HG02571 (cell line): ENCODE data around the gene PPT2.
"Not testable (repeated sequence)": the region's sequence is repeated elsewhere in the genome, so short reads cannot be mapped to it uniquely, and the experiment has no call there.

Source experiments
- ATAC-seq: cut with Tn5 transposase; IDR thresholded peaks from one replicate; pipeline ENCODE4 v1.9.1; 2021; ENCODE audit warnings: mild to moderate bottlenecking, moderate library complexity; ENCODE audit not compliant: unreplicated experiment

PPT2 gene

GRCh38 chr6:32203426-32204267, 49.7 kb downstream of the PPT2 start:
- ATAC-seq: no peak

- no peak for ATAC-seq
Observed at GRCh38 chr6:32204268-32204715, 50.4 kb downstream of the PPT2 start.

GRCh38 chr6:32208996-32209395, 55.1 kb downstream of the PPT2 start:
- no peak for ATAC-seq

GRCh38 chr6:32210191-32210601, 56.3 kb downstream of the PPT2 start:
- no peak for ATAC-seq

GRCh38 chr6:32211432-32211831, 57.5 kb downstream of the PPT2 start:
- ATAC-seq: not testable (repeated sequence)

- ATAC-seq: no peak
Observed at GRCh38 chr6:32212076-32212760, 58.3 kb downstream of the PPT2 start.
